Esophagus squamous epithelium (tissue), 4 donors: Measurements from ENCODE around the gene TP53RK.

ENCODE experiments used
- CTCF ChIP-seq, 6 experiments: fragments of 450-650 bp in 4 of 6; fragments of 200-600 bp in 2 of 6; sonication (generic) in 2 of 6; IDR thresholded peaks; one replicate each; pipeline ENCODE4 v1.5.1; 2016 to 2019; ENCODE audit warnings: antibody characterized with exemption in 6 of 6, mild to moderate bottlenecking in 4 of 6, moderate library complexity in 4 of 6
- POLR2A ChIP-seq, 4 donors: fragments of 450-650 bp; IDR thresholded peaks; one replicate each; pipeline ENCODE4 v1.6.1; 2017; ENCODE audit warnings: antibody characterized with exemption in 4 of 4, mild to moderate bottlenecking in 4 of 4, moderate library complexity in 3 of 4

GRCh38 chr20:46651091-46651962 lies 37.9 kb downstream of the TP53RK start, which contains the start of gene SLC13A3:
- no peak for TF ChIP-seq POLR2A (IDR thresholded peaks at IDR 0.05)
- no peak for TF ChIP-seq CTCF (IDR thresholded peaks at IDR 0.05)
